AG09319 (cell line): ENCODE data around the gene USP22.

Experiments used
- DNase-seq: peaks from one replicate; pipeline ENCODE4 v3.0.0-alpha.2; 2010; ENCODE audit warnings: low read depth; ENCODE audit errors: extremely low read depth
- TF ChIP-seq, protein P1 (sequence below): IDR thresholded peaks from 2 replicates; pipeline ENCODE4 v1.5.1; 2011; ENCODE audit warnings: low read depth, mild to moderate bottlenecking, inconsistent platforms, low read length, moderate library complexity

USP22 gene

DNA sequence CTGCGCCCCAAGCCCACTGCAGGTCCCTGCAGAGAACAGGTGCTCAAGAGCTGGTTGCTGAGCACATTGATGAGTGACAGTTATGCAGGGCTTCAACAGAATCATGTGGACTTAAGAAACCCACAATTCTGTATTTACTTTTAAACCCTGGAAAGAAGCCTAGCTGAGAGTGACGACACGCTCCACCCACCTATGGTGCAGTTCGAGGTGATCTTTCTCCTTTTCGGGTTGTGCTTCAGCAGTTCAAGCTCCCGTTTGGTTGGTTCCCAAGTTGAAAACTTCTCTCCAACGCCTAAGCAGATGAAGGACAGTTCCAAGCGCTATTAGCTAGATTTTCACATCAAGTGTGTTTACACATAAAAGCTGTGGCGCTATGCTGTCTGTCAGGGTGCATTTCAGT is 23.9 kb downstream of the USP22 start:
- no peak for DNase-seq
- TF ChIP-seq, protein P1, sequence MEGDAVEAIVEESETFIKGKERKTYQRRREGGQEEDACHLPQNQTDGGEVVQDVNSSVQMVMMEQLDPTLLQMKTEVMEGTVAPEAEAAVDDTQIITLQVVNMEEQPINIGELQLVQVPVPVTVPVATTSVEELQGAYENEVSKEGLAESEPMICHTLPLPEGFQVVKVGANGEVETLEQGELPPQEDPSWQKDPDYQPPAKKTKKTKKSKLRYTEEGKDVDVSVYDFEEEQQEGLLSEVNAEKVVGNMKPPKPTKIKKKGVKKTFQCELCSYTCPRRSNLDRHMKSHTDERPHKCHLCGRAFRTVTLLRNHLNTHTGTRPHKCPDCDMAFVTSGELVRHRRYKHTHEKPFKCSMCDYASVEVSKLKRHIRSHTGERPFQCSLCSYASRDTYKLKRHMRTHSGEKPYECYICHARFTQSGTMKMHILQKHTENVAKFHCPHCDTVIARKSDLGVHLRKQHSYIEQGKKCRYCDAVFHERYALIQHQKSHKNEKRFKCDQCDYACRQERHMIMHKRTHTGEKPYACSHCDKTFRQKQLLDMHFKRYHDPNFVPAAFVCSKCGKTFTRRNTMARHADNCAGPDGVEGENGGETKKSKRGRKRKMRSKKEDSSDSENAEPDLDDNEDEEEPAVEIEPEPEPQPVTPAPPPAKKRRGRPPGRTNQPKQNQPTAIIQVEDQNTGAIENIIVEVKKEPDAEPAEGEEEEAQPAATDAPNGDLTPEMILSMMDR: no peak

- TF ChIP-seq, protein P1: no peak
- no peak for DNase-seq
These were observed 24.9 kb downstream of the USP22 start for GRCh38 chr17:21017861-21018260.

DNA sequence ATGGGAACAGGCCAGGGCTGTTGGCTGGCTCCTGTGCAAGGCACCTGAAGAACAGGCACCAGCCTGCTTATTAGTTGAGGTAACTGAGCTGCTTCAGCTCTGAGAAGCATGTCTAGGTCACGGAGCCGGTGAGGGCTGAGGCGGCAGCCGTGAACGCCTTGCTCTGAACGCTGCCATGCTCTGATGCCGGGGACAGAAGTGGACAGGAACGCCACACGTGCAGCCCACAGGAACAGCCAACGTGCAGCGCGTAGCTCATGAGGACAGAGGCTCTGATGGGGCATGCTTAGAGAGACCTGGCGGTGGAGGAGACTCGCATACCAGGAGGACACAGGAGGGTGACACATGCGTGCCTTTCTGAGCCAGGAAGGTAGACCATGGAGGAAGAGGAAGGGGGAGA is 25.6 kb downstream of the USP22 start:
- TF ChIP-seq, protein P1: no peak
- DNase-seq: no peak

- DNase-seq: no peak
- TF ChIP-seq, protein P1: no peak
These were observed 26.0 kb downstream of the USP22 start for GRCh38 chr17:21016826-21017225.

GRCh38 chr17:21015564-21015963 is 27.2 kb downstream of the USP22 start:
- TF ChIP-seq, protein P1: no peak
- no peak for DNase-seq

- DNase-seq: no peak
- TF ChIP-seq, protein P1: no peak
These were observed 28.3 kb downstream of the USP22 start for GRCh38 chr17:21014498-21014897.

DNA sequence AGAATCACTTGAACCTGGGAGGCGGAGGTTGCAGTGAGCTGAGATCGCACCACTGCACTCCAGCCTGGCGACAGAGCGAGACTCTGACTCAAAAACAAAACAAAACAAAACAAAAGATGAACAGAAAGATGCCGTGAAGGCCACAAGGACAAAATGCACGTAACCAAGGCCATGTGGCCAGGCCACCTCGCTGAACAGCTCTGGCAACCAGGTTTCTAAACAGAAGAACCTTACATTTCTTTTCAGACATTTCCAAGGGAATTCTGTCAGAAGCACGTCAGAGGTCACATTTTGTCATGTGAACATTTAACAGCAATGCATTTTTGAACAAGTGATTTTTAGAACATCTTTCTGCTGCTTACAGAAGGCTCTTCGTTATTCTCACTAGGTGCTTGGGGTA is 28.8 kb downstream of the USP22 start:
- DNase-seq: no peak
- TF ChIP-seq, protein P1: no peak
